CD4-positive, alpha-beta T cell treated with Interferon alpha-2 for 1 hour (primary cell): Measurements from ENCODE around the gene ARID1A.
"Not testable (repeated sequence)": the region's sequence is repeated elsewhere in the genome, so short reads cannot be mapped to it uniquely, and the experiment has no call there.

Experiments
- DNase-seq, 2 donors: peaks; one replicate each; pipeline ENCODE4 v3.0.0-alpha.2; 2020 to 2022

Gene ARID1A

GRCh38 chr1:26697978-26698849, 2.4 kb downstream of the ARID1A start:
- DNase-seq = peak; percentile 61 to 84

- DNase-seq = no peak
These were observed 4.9 kb downstream of the ARID1A start for GRCh38 chr1:26700711-26701110.

GRCh38 chr1:26701266-26701994, 5.6 kb downstream of the ARID1A start:
- DNase-seq = no peak

- no peak for DNase-seq
These were observed 6.3 kb downstream of the ARID1A start for GRCh38 chr1:26701995-26702679.

GRCh38 chr1:26702680-26703038, 6.8 kb downstream of the ARID1A start:
- no peak for DNase-seq

DNA sequence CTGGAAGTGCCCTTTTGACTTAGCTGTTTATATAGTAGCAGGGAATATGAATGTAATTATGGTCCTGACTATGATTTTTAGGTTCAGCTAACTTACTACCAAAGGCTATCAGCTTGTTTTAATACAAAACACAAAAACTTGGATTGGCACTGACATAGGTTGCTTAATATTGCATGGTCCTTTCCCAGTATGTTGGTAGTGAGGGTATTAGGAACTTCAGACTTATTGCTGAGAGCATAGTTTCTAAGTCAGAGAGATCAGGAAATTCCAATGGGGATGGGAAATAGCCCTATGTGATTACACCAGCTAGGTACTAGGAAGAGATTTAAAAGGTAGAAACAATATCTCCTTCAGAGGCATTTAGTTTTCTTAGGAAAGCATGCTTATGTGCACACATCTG, 7.7 kb downstream of the ARID1A start:
- DNase-seq = no peak

DNA sequence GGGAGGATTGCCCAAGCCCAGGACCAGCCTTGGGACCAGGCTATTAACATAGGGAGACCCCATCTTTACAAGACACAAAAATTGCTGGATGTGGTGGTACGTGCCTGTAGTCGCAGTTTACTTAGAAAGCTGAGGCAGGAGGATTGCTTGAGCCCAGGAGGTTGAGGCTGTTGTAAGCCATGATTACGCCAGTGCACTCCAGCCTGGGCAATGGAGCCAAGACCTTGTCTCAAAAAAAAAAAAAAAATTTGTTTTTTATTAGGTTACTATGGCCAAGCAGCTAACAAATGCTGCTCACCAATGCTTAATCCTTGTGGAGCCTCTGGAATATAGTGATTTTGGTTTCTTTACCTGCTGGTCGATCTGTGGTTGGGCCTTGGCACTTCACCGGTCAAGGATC, 8.8 kb downstream of the ARID1A start:
- no peak for DNase-seq

GRCh38 chr1:26705227-26705626, 9.4 kb downstream of the ARID1A start:
- not testable (repeated sequence) for DNase-seq

GRCh38 chr1:26705788-26706311, 10.0 kb downstream of the ARID1A start:
- DNase-seq = no peak

DNA sequence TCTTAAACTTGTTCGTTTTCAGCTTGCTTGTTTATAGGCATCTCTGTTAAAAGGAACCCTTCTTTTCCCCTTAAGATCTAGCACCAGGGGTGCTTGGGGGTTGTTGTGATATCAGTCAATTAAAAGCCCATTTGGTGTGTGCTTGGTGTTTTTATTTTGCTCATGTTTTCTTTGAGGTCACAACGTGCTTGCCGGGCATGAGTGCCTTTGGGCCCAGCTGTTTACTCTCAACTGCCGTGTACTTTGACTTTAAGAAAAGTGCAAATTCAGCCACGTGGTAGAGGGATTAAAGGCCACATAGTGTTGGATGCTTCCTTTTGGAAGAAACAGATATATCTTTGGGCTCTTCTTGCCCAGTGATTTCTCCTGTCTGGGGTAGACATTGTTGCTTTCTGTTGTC, 10.5 kb downstream of the ARID1A start:
- DNase-seq = no peak

DNA sequence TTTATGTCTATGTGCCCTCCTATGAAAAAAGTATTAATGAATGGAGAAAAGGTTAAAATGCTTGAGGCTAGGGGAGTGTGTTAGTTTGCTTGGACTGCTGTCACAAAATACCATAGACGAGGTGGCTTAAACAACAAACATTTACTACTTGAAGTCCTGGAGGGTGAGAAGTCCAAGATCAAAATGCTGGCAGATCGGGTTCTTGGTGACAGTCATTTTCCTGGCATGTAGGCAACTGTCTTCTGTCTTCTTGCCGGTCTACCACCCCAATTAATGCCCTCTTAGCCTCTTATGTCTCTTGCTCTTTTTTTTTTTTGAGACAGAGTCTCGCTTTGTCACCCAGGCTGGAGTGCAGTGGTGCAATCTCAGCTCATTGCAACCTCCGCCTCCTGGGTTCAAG, 15.0 kb downstream of the ARID1A start:
- DNase-seq = no peak

DNA sequence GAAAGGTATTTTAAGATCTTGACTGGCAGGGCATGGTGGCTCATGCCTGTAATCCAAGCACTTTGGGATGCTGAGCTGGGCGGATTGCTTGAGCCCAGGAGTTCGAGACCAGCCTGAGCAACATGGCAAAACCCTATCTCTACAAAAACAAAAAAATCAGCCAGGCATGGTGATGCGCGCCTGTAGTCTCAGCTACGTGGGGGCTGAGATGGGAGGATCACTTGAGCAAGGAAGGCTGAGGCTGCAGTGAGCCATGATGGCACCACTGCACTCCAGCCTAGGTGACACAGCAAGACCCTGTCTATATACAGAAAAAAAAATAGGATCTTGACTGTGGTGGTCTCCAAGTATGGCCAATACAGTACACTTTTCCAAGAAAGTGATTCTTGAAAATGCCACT, 16.0 kb downstream of the ARID1A start:
- no peak for DNase-seq

DNA sequence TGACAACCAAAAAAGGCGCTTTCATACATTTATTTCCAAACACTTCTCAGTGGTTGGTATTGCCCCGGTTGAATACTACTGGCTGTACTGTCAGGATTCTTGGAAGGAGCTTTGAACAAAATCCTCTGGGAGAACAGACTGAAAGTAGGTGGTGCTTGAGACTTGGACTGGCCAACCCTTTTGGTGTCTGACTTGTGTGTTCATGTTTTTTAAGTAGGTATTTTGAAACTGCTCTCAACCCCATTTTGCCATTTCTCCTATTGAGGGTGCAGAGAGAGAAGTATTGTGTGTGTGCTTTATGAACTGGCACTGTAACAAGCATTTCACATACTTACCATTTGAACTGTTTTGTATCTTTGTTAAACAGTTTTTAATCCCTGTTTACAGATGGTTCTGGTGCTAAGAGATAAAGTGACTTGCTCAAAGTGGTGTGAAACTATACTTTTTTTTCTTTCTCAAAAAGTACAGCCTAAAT, 21.2 kb downstream of the ARID1A start:
- DNase-seq = no peak

- DNase-seq = no peak
These were observed 23.4 kb downstream of the ARID1A start for GRCh38 chr1:26719205-26719604.

GRCh38 chr1:26721669-26722355, 26.0 kb downstream of the ARID1A start:
- peak in 1 of 2 donors; percentile 39 for DNase-seq

- DNase-seq = peak; percentile 25 to 58
These were observed 27.5 kb downstream of the ARID1A start for GRCh38 chr1:26723013-26723991.

DNA sequence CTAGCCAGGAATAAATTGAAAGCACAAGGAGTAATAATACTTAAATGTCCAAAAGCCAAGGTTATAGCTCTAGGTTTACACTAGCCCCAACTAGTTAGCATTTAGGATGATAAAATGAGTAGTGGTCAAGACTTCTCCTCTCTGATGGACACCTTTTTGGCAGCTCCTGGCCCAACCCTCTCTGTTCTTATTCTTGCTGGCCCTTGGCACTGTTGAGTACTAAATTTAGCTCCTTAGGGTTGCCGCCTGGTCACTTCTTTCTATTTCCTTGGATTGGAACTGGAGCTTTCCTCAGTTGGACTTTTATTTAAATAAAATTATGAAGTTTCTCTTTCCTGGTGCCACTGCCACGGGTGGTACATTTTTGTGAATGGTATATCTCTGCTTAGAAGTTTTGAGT, 28.3 kb downstream of the ARID1A start:
- no peak for DNase-seq

GRCh38 chr1:26724926-26725325, 29.1 kb downstream of the ARID1A start:
- no peak for DNase-seq

DNA sequence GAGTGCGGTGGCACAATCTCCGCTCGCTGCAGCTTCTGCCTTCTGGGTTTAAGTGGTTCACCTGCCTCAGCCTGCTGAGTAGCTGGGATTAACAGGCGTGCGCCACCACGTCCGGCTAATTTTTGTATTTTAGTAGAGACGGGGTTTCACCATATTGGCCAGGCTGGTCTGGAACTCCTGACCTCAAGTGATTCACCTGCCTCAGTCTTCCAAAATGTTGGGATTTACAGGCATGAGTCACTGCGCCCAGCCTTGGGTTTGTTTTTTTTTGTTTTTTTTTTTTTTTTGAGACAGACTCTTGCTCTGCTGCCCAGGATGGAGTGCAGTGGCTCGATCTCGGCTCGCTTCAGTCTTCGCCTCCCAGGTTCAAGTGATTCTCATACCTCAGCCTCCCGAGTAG, 30.1 kb downstream of the ARID1A start:
- DNase-seq = not testable (repeated sequence)

- no peak for DNase-seq
These were observed 31.0 kb downstream of the ARID1A start for GRCh38 chr1:26726784-26727183.

DNA sequence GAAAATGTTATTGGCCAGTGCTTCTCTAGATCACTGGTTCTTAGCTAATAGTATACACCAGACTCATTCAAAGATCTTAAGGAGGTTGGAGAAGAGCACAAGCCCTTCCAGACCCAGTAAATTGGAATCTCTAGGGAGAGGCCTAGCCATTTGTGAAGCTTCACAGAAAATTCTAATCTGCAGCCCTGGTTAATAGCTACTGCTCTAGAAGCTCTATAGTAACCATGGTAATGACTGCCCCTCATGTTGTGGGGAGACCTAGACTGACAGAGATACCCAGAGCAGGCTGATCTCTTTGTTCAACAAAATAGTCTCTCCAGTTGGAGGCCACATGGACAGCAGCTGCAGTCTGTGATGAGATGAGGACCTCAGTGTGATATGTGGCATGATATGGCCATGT, 31.7 kb downstream of the ARID1A start:
- no peak for DNase-seq
